GM12875 (cell line): Measurements from ENCODE around the gene RFX1.

Source experiments
- H3K4me3 ChIP-seq: one replicate; pipeline ENCODE4 v1.5.1; 2011; ENCODE audit warnings: low read depth, low read length, control low read depth
- TF ChIP-seq, protein P1 (sequence below): IDR thresholded peaks from 2 replicates; pipeline ENCODE4 v1.5.1; 2011; ENCODE audit warnings: low read depth, mild to moderate bottlenecking, control low read depth, inconsistent platforms, low read length, moderate library complexity, borderline replicate concordance; ENCODE audit not compliant: insufficient read depth

RFX1 gene

DNA sequence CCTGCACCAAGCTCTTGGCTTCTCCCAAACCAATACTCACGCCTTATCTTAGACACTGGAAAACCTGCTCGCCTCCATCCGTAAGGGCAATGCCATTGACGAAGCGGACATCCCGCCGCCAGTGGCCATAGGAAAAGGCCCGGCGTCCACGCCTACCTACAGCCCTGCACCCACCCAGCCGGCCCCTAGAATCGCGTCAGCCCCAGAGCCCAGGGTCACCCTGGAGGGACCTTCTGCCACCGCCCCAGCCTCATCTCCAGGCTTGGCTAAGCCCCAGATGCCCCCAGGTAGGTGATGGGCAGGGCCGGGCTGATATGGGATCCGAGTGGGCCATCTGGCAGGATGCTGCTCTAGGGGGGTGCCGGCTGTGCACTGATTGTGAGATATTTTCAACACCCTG, 92.8 kb downstream of the RFX1 start:
- H3K4me3 ChIP-seq: no peak overlapping the region
- TF ChIP-seq, protein P1, sequence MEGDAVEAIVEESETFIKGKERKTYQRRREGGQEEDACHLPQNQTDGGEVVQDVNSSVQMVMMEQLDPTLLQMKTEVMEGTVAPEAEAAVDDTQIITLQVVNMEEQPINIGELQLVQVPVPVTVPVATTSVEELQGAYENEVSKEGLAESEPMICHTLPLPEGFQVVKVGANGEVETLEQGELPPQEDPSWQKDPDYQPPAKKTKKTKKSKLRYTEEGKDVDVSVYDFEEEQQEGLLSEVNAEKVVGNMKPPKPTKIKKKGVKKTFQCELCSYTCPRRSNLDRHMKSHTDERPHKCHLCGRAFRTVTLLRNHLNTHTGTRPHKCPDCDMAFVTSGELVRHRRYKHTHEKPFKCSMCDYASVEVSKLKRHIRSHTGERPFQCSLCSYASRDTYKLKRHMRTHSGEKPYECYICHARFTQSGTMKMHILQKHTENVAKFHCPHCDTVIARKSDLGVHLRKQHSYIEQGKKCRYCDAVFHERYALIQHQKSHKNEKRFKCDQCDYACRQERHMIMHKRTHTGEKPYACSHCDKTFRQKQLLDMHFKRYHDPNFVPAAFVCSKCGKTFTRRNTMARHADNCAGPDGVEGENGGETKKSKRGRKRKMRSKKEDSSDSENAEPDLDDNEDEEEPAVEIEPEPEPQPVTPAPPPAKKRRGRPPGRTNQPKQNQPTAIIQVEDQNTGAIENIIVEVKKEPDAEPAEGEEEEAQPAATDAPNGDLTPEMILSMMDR: no peak
